H1 (cell line): ENCODE measurements around the gene RNF13.

ENCODE experiments used
- CEBPB ChIP-seq: IDR thresholded peaks from 2 replicates; pipeline ENCODE4 v1.6.1; 2012; ENCODE audit warnings: low read depth, low read length
- CHD2 ChIP-seq: IDR thresholded peaks from 2 replicates; pipeline ENCODE4 v1.6.1; 2012; ENCODE audit warnings: low read length, improper control_type of control experiment
- EP300 ChIP-seq, 2 experiments: IDR thresholded peaks; 1 replicate in 1 of 2; 2 replicates in 1 of 2; pipeline ENCODE4 v1.6.1; 2011 to 2012; ENCODE audit warnings: low read depth in 2 of 2, low read length in 2 of 2, mild to moderate bottlenecking in 2 of 2, borderline replicate concordance in 1 of 2, inconsistent platforms in 1 of 2, moderate library complexity in 1 of 2
- EZH2 ChIP-seq: fragments of 200-600 bp; sonication (generic); IDR thresholded peaks from 2 replicates; pipeline ENCODE4 v1.7.1; 2012; ENCODE audit warnings: low read depth, mild to moderate bottlenecking, moderate library complexity, low read length, inconsistent platforms; ENCODE audit not compliant: severe bottlenecking
- NANOG ChIP-seq: IDR thresholded peaks from 2 replicates; pipeline ENCODE4 v1.6.1; 2011; ENCODE audit warnings: low read length, low read depth, mild to moderate bottlenecking, inconsistent platforms; ENCODE audit not compliant: insufficient read depth, poor library complexity, severe bottlenecking
- POLR2A ChIP-seq, 2 experiments: IDR thresholded peaks; 1 replicate in 1 of 2; 2 replicates in 1 of 2; pipeline ENCODE4 v1.6.1; 2011; ENCODE audit warnings: low read depth in 2 of 2, low read length in 2 of 2, mild to moderate bottlenecking in 2 of 2; ENCODE audit errors: control extremely low read depth in 1 of 2
- POLR2AphosphoS5 ChIP-seq: IDR thresholded peaks from 2 replicates; pipeline ENCODE4 v1.6.1; 2011; ENCODE audit warnings: low read depth, low read length
- RAD21 ChIP-seq, 2 experiments: IDR thresholded peaks in 1 of 2; conservative IDR thresholded peaks in 1 of 2; 2 replicates each; pipeline ENCODE4 v1.6.1; 2011; ENCODE audit warnings: low read depth in 2 of 2, low read length in 2 of 2, improper control_type of control experiment in 1 of 2, inconsistent platforms in 1 of 2, mild to moderate bottlenecking in 1 of 2, moderate library complexity in 1 of 2
- SP2 ChIP-seq: IDR thresholded peaks from 2 replicates; pipeline ENCODE4 v1.6.1; 2012; ENCODE audit warnings: mild to moderate bottlenecking, low read length, inconsistent platforms
- SRF ChIP-seq: IDR thresholded peaks from 2 replicates; pipeline ENCODE4 v1.6.1; 2011; ENCODE audit warnings: mild to moderate bottlenecking, low read depth, low read length, moderate library complexity
- TAF1 ChIP-seq: IDR thresholded peaks from 2 replicates; pipeline ENCODE4 v1.6.1; 2011; ENCODE audit warnings: mild to moderate bottlenecking, low read depth, low read length
- TBP ChIP-seq: IDR thresholded peaks from 2 replicates; pipeline ENCODE4 v1.6.1; 2011; ENCODE audit warnings: low read depth, low read length, improper control_type of control experiment
- TF ChIP-seq, protein P1 (sequence below), 3 experiments: IDR thresholded peaks; 1 replicate in 2 of 3; 2 replicates in 1 of 3; pipeline versions ENCODE4 v1.5.1 to v1.6.1; 2011; ENCODE audit warnings: low read length in 3 of 3, mild to moderate bottlenecking in 3 of 3, inconsistent platforms in 2 of 3, low read depth in 1 of 3, moderate library complexity in 1 of 3; ENCODE audit not compliant: insufficient read depth in 1 of 3; ENCODE audit errors: control extremely low read depth in 1 of 3

- TF ChIP-seq, protein P1, sequence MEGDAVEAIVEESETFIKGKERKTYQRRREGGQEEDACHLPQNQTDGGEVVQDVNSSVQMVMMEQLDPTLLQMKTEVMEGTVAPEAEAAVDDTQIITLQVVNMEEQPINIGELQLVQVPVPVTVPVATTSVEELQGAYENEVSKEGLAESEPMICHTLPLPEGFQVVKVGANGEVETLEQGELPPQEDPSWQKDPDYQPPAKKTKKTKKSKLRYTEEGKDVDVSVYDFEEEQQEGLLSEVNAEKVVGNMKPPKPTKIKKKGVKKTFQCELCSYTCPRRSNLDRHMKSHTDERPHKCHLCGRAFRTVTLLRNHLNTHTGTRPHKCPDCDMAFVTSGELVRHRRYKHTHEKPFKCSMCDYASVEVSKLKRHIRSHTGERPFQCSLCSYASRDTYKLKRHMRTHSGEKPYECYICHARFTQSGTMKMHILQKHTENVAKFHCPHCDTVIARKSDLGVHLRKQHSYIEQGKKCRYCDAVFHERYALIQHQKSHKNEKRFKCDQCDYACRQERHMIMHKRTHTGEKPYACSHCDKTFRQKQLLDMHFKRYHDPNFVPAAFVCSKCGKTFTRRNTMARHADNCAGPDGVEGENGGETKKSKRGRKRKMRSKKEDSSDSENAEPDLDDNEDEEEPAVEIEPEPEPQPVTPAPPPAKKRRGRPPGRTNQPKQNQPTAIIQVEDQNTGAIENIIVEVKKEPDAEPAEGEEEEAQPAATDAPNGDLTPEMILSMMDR (IDR thresholded peaks at IDR 0.05; ENCODE audit: control extremely low read depth in 1 of 3, insufficient read depth in 1 of 3, low read depth in 1 of 3, low read length in 3 of 3) = peak; percentile 65 to 79 (median 74)
- TF ChIP-seq POLR2AphosphoS5 (no peak), POLR2A (IDR thresholded peaks at IDR 0.05; ENCODE audit: control extremely low read depth in 1 of 2, low read depth in 2 of 2, low read length in 2 of 2) (no peak), TAF1 (no peak), CEBPB (no peak), EP300 (IDR thresholded peaks at IDR 0.05; ENCODE audit: borderline replicate concordance in 1 of 2, low read depth in 2 of 2, low read length in 2 of 2) (no peak), EZH2 (no peak), NANOG (no peak), TBP (no peak), SRF (no peak), RAD21 (IDR thresholded peaks at IDR 0.05 in 1 of 2, conservative IDR thresholded peaks at IDR 0.05 in 1 of 2; ENCODE audit: low read depth in 2 of 2, low read length in 2 of 2) (peak; percentile 59 to 66), CHD2 (no peak), SP2 (no peak)
Observed at GRCh38 chr3:149808209-149808829, 4.7 kb upstream of the RNF13 start.
